NT2/D1 (cell line): Measurements from ENCODE around the gene LETMD1.

Experiments
- YY1 ChIP-seq: IDR thresholded peaks from 2 replicates; pipeline ENCODE4 v1.6.1; 2011; ENCODE audit not compliant: insufficient read length, insufficient read depth
- ZNF274 ChIP-seq: IDR thresholded peaks from 2 replicates; pipeline ENCODE4 v1.6.1; 2011; ENCODE audit warnings: mild to moderate bottlenecking, low read depth, low read length

GRCh38 chr12:51076236-51076930 is 28.3 kb downstream of the LETMD1 start:
- TF ChIP-seq YY1 (no peak), ZNF274 (no peak)
